OCI-LY7 (cell line): Measurements from ENCODE around the gene IFT43. TPM values are rescaled to one million over a fixed set of nuclear protein-coding genes. Genes with fewer than 3 reads are reported as not detected.

ENCODE experiments used
- BruUV-seq: library from RNA; stranded (reverse); fragments of 400-500 nt; replicated peaks from 2 replicates; lab custom pipeline; 2021; lab: Mats Ljungman, UMichigan
- CTCF ChIA-PET: fragments of 300-600 bp; sonication (Branson Sonifier 250); formaldehyde crosslinking; loops from one replicate; lab custom pipeline; 2022; ENCODE audit warnings: antibody characterized with exemption; ENCODE audit not compliant: unreplicated experiment; lab: Charles Lee
- POLR2A ChIA-PET: fragments of 300-600 bp; sonication (Branson Sonifier 250); formaldehyde crosslinking; loops from one replicate; lab custom pipeline; 2022; ENCODE audit warnings: antibody characterized with exemption; lab: Charles Lee
- DNase-seq: peaks from one replicate; pipeline ENCODE4 v3.0.0-alpha.2; 2015; ENCODE audit warnings: low spot score
- H2AFZ ChIP-seq: fragments of 200-600 bp; sonication (generic), shearing (Covaris generic); 2 replicates; pipeline ENCODE4 v1.6.1; 2014; ENCODE audit warnings: mild to moderate bottlenecking, antibody characterized with exemption, low read length, moderate library complexity
- H3K27ac ChIP-seq: fragments of 200-600 bp; sonication (generic); 2 replicates; pipeline ENCODE4 v1.5.1; 2014; ENCODE audit warnings: mixed run types, low read depth, mild to moderate bottlenecking, moderate library complexity, low read length, inconsistent platforms; ENCODE audit not compliant: poor library complexity, severe bottlenecking
- H3K36me3 ChIP-seq: fragments of 200-600 bp; sonication (generic); 2 replicates; pipeline ENCODE4 v1.6.1; 2014; ENCODE audit warnings: mild to moderate bottlenecking, antibody characterized with exemption, low read length, moderate library complexity, mixed read lengths; ENCODE audit not compliant: insufficient read depth
- H3K4me1 ChIP-seq: fragments of 200-600 bp; sonication (generic); 2 replicates; pipeline ENCODE4 v1.5.1; 2014; ENCODE audit warnings: mild to moderate bottlenecking, low read length; ENCODE audit not compliant: insufficient read depth, poor library complexity, severe bottlenecking
- H3K4me2 ChIP-seq: fragments of 200-600 bp; sonication (generic); 2 replicates; pipeline ENCODE4 v1.6.1; 2014; ENCODE audit warnings: mild to moderate bottlenecking, low read length
- H3K4me3 ChIP-seq: fragments of 200-600 bp; sonication (generic); 2 replicates; pipeline ENCODE4 v1.5.1; 2014; ENCODE audit warnings: mild to moderate bottlenecking, low read depth, low read length; ENCODE audit not compliant: poor library complexity, severe bottlenecking
- H3K79me2 ChIP-seq: fragments of 200-600 bp; sonication (generic); 2 replicates; pipeline ENCODE4 v1.6.1; 2016; ENCODE audit warnings: low read depth, mild to moderate bottlenecking, low read length, moderate library complexity, mixed read lengths; ENCODE audit not compliant: insufficient read depth
- H3K9me2 ChIP-seq: fragments of 200-600 bp; sonication (generic); 2 replicates; pipeline ENCODE4 v1.6.1; 2016; ENCODE audit warnings: mild to moderate bottlenecking, low read length, mixed read lengths; ENCODE audit not compliant: insufficient read depth
- H3K9me3 ChIP-seq: fragments of 200-600 bp; sonication (generic); 2 replicates; pipeline ENCODE4 v1.6.1; 2014; ENCODE audit warnings: mild to moderate bottlenecking, mixed run types, low read length, mixed read lengths
- H4K20me1 ChIP-seq: fragments of 200-600 bp; sonication (generic); 2 replicates; pipeline ENCODE4 v1.6.1; 2014; ENCODE audit warnings: mild to moderate bottlenecking, antibody characterized with exemption, low read length, moderate library complexity, mixed read lengths; ENCODE audit not compliant: insufficient read depth
- EZH2phosphoT487 ChIP-seq: fragments of 200-600 bp; sonication (generic); IDR thresholded peaks from 2 replicates; pipeline ENCODE4 v1.6.1; 2018; ENCODE audit warnings: low read depth, borderline replicate concordance, mild to moderate bottlenecking, mixed run types, antibody characterized with exemption, low read length, moderate library complexity, mixed read lengths
- intact Hi-C: fragments of 100-400 bp; cut with micrococcal nuclease; formaldehyde crosslinking; loops from one replicate; pipeline ENCODE4 v1.10.0; 2022; ENCODE audit not compliant: unreplicated experiment
- total RNA-seq, 2 experiments: library from RNA; depleted of rRNA in 1 of 2; stranded (reverse); fragments of >200 nt in 1 of 2; shearing (Covaris generic) in 1 of 2; gene quantifications; 2 replicates each; pipeline ENCODE4 v1.2.3, GENCODE V29; 2014 to 2022
- TF ChIP-seq, protein P1 (sequence below): fragments of 200-600 bp; sonication (generic); conservative IDR thresholded peaks from 2 replicates; pipeline ENCODE4 v1.5.1; 2014; ENCODE audit warnings: mild to moderate bottlenecking, antibody characterized with exemption, low read length, moderate library complexity, mixed read lengths

Gene IFT43
- total RNA-seq, 2 experiments from 2014 or later = 9.3 to 13.6 TPM

GRCh38 chr14:76040704-76041103 lies 55.1 kb downstream of the IFT43 start:
- Histone ChIP-seq H3K4me1 (no peaks in the 10 kb centered on the region), H3K4me2 (no peak overlapping the region), H3K36me3 (no peaks in the 10 kb centered on the region), H4K20me1 (no peaks in the 10 kb centered on the region), H3K9me3 (no peaks in the 10 kb centered on the region), H3K4me3 (no peak overlapping the region), H3K79me2 (no peaks in the 10 kb centered on the region), H3K27ac (no peak overlapping the region), H2AFZ (no peak overlapping the region), H3K9me2 (no peaks in the 10 kb centered on the region)
- no peak for DNase-seq
- ChIA-PET CTCF (no interaction called here), POLR2A (interaction anchor here (0.6 to 0.9 kb wide), 4 partner anchors 10 to 305 kb away, joined by 3 to 7 read pairs (median 5); no protein-coding TSS in a partner anchor)
- no TSS peak for BruUV-seq
- intact Hi-C loops = no loop called here
- TF ChIP-seq, protein P1, sequence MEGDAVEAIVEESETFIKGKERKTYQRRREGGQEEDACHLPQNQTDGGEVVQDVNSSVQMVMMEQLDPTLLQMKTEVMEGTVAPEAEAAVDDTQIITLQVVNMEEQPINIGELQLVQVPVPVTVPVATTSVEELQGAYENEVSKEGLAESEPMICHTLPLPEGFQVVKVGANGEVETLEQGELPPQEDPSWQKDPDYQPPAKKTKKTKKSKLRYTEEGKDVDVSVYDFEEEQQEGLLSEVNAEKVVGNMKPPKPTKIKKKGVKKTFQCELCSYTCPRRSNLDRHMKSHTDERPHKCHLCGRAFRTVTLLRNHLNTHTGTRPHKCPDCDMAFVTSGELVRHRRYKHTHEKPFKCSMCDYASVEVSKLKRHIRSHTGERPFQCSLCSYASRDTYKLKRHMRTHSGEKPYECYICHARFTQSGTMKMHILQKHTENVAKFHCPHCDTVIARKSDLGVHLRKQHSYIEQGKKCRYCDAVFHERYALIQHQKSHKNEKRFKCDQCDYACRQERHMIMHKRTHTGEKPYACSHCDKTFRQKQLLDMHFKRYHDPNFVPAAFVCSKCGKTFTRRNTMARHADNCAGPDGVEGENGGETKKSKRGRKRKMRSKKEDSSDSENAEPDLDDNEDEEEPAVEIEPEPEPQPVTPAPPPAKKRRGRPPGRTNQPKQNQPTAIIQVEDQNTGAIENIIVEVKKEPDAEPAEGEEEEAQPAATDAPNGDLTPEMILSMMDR = no peak
- no peak for TF ChIP-seq EZH2phosphoT487

- ChIA-PET POLR2A (interaction anchor here (0.6 kb wide), 1 partner anchor 16 kb away, joined by 3 read pairs; no protein-coding TSS in a partner anchor), CTCF (no interaction called here)
- no peaks in the 10 kb centered on the region for H3K79me2 ChIP-seq
- H3K4me2 ChIP-seq = no peak overlapping the region
- no TSS peak for BruUV-seq
- H3K4me3 ChIP-seq = no peak overlapping the region
- no peaks in the 10 kb centered on the region for H3K36me3 ChIP-seq
- H3K27ac ChIP-seq = no peak overlapping the region
- H2AFZ ChIP-seq = no peak overlapping the region
- no peaks in the 10 kb centered on the region for H4K20me1 ChIP-seq
- H3K9me3 ChIP-seq = no peaks in the 10 kb centered on the region
- intact Hi-C loops = no loop called here
- no peaks in the 10 kb centered on the region for H3K4me1 ChIP-seq
- no peak for DNase-seq
- H3K9me2 ChIP-seq = no peaks in the 10 kb centered on the region
- TF ChIP-seq, protein P1 = no peak
- no peak for TF ChIP-seq EZH2phosphoT487
Measured at GRCh38 chr14:76045773-76046172, 60.2 kb downstream of the IFT43 start.

GRCh38 chr14:76050250-76050649 lies 64.7 kb downstream of the IFT43 start:
- Histone ChIP-seq H4K20me1 (no peaks in the 10 kb centered on the region), H3K9me3 (no peaks in the 10 kb centered on the region), H3K79me2 (no peaks in the 10 kb centered on the region), H3K27ac (no peak overlapping the region), H3K4me3 (no peak overlapping the region), H2AFZ (no peak overlapping the region), H3K4me1 (no peaks in the 10 kb centered on the region), H3K9me2 (no peaks in the 10 kb centered on the region), H3K4me2 (no peak overlapping the region), H3K36me3 (no peaks in the 10 kb centered on the region)
- CTCF ChIA-PET = interaction anchor here (1.0 kb wide), 1 partner anchor 15 kb away, joined by 3 read pairs; no protein-coding TSS in a partner anchor
- DNase-seq = no peak
- POLR2A ChIA-PET = interaction anchor here (1.0 to 1.1 kb wide), 2 partner anchors 9 to 32 kb away, joined by 3 read pairs; no protein-coding TSS in a partner anchor
- TF ChIP-seq, protein P1 = no peak
- no peak for TF ChIP-seq EZH2phosphoT487
- no TSS peak for BruUV-seq
- intact Hi-C loops = loop anchor here (1.0 to 2.0 kb wide), 2 partner anchors 303 to 595 kb away; no protein-coding TSS in a partner anchor
